CD8-positive, alpha-beta memory T cell (primary cell): ENCODE measurements around the gene ZBTB14. TPM values are rescaled to one million over a fixed set of nuclear protein-coding genes. Genes with fewer than 3 reads are reported as not detected.

Experiments used
- CTCF ChIA-PET: fragments of 350-600 bp; sonication (Branson Sonifier 250); formaldehyde crosslinking; loops from one replicate; lab custom pipeline; 2021; ENCODE audit warnings: antibody characterized with exemption; lab: Charles Lee
- POLR2A ChIA-PET: fragments of 350-600 bp; sonication (Branson Sonifier 250); formaldehyde crosslinking; loops from one replicate; lab custom pipeline; 2021; ENCODE audit warnings: antibody characterized with exemption; lab: Charles Lee
- DNase-seq, 5 donors: peaks; one replicate each; pipeline versions ENCODE4 v3.0.0 to v3.0.0-alpha.2; 2020 to 2022; ENCODE audit warnings: mixed read lengths in 1 of 5
- H3K27ac ChIP-seq: one replicate; pipeline ENCODE4 v1.7.0; 2013; ENCODE audit warnings: low read depth, mild to moderate bottlenecking, low read length, moderate library complexity
- H3K27me3 ChIP-seq: 2 replicates; pipeline ENCODE4 v1.7.0; 2013; ENCODE audit warnings: low read length, mild to moderate bottlenecking; ENCODE audit not compliant: insufficient read depth, poor library complexity, severe bottlenecking
- H3K36me3 ChIP-seq: 2 replicates; pipeline ENCODE4 v1.7.0; 2013; ENCODE audit warnings: mild to moderate bottlenecking, low read length, moderate library complexity; ENCODE audit not compliant: insufficient read depth
- H3K4me1 ChIP-seq: 2 replicates; pipeline ENCODE4 v1.7.0; 2013; ENCODE audit warnings: mild to moderate bottlenecking, low read length, moderate library complexity; ENCODE audit not compliant: insufficient read depth
- H3K4me3 ChIP-seq: 2 replicates; pipeline ENCODE4 v1.7.0; 2013; ENCODE audit warnings: mild to moderate bottlenecking, low read length
- H3K9me3 ChIP-seq: 2 replicates; pipeline ENCODE4 v1.7.0; 2013; ENCODE audit warnings: mild to moderate bottlenecking, low read length
- H3K27ac Mint-ChIP-seq, 8 donors: one replicate each; pipeline ENCODE4 v1.8.0; 2020 to 2021; ENCODE audit warnings: mixed read lengths in 8 of 8, mild to moderate bottlenecking in 6 of 8, inconsistent platforms in 3 of 8, moderate library complexity in 3 of 8
- H3K27me3 Mint-ChIP-seq, 2 donors: one replicate each; pipeline ENCODE4 v1.8.0; 2020 to 2021; ENCODE audit warnings: mixed read lengths in 2 of 2, mild to moderate bottlenecking in 1 of 2, moderate library complexity in 1 of 2
- H3K36me3 Mint-ChIP-seq, 3 donors: one replicate each; pipeline ENCODE4 v1.8.0; 2020 to 2021; ENCODE audit warnings: mixed read lengths in 3 of 3, inconsistent platforms in 1 of 3, mild to moderate bottlenecking in 1 of 3
- H3K4me1 Mint-ChIP-seq, 3 donors: one replicate each; pipeline ENCODE4 v1.8.0; 2020 to 2021; ENCODE audit warnings: mixed read lengths in 3 of 3, inconsistent platforms in 1 of 3, mild to moderate bottlenecking in 1 of 3
- H3K4me3 Mint-ChIP-seq, 7 donors: one replicate each; pipeline ENCODE4 v1.8.0; 2020 to 2021; ENCODE audit warnings: mixed read lengths in 7 of 7, mild to moderate bottlenecking in 6 of 7, moderate library complexity in 4 of 7, inconsistent platforms in 2 of 7
- H3K9me3 Mint-ChIP-seq, 5 donors: one replicate each; pipeline ENCODE4 v1.8.0; 2020 to 2022; ENCODE audit warnings: mixed read lengths in 5 of 5, mild to moderate bottlenecking in 3 of 5, moderate library complexity in 2 of 5, inconsistent platforms in 1 of 5
- polyA plus RNA-seq: library from polyadenylated mRNA; unstranded; fragments of 300-500 nt; fragmentation: Illumina TruSeq; gene quantifications from one replicate; pipeline ENCODE4 v1.2.3, GENCODE V29; 2021
- total RNA-seq, 2 experiments: library from RNA; stranded (reverse); gene quantifications; one replicate each; pipeline ENCODE4 v1.2.3, GENCODE V29; 2021

Gene ZBTB14
- total and polyA plus RNA-seq, 3 experiments from 2014 or later: 14.8 to 22.2 (median 21.1) TPM

GRCh38 chr18:5286525-5286924 is 9.0 kb downstream of the ZBTB14 start:
- H3K27ac Mint-ChIP-seq: peak overlapping the region in 2 of 8 donors; percentile 3 to 63
- ChIA-PET CTCF (no interaction called here), POLR2A (no interaction called here)
- peaks cover 28 to 58% (median 45%) of the 10 kb centered on the region in 3 donors for H3K4me1 Mint-ChIP-seq
- no peaks in the 10 kb centered on the region for H3K27me3 ChIP-seq
- H3K36me3 Mint-ChIP-seq: peaks cover 8 to 27% (median 11%) of the 10 kb centered on the region in 3 donors
- H3K4me1 ChIP-seq: peaks cover 8% of the 10 kb centered on the region
- DNase-seq: no peak
- no peaks in the 10 kb centered on the region for H3K9me3 ChIP-seq
- no peaks in the 10 kb centered on the region for H3K9me3 Mint-ChIP-seq
- H3K4me3 ChIP-seq: no peak overlapping the region
- no peak overlapping the region for H3K4me3 Mint-ChIP-seq
- no peaks in the 10 kb centered on the region for H3K27me3 Mint-ChIP-seq
- H3K27ac ChIP-seq: no peak overlapping the region
- peaks cover 11% of the 10 kb centered on the region for H3K36me3 ChIP-seq

GRCh38 chr18:5285326-5285725 is 10.2 kb downstream of the ZBTB14 start:
- ChIA-PET CTCF (interaction anchor here (1.0 kb wide), 1 partner anchor 48 kb away, joined by 5 read pairs; no protein-coding TSS in a partner anchor), POLR2A (no interaction called here)
- H3K4me3 ChIP-seq: no peak overlapping the region
- H3K27ac Mint-ChIP-seq: peak overlapping the region in 1 of 8 donors; percentile 9
- peaks cover 0 to 5% (median 2%) of the 10 kb centered on the region in 5 donors for H3K9me3 Mint-ChIP-seq
- H3K27me3 ChIP-seq: no peaks in the 10 kb centered on the region
- no peaks in the 10 kb centered on the region for H3K9me3 ChIP-seq
- no peaks in the 10 kb centered on the region for H3K27me3 Mint-ChIP-seq
- H3K36me3 ChIP-seq: no peaks in the 10 kb centered on the region
- H3K36me3 Mint-ChIP-seq: peaks cover 5 to 15% (median 5%) of the 10 kb centered on the region in 3 donors
- H3K4me3 Mint-ChIP-seq: no peak overlapping the region
- peaks cover 8% of the 10 kb centered on the region for H3K4me1 ChIP-seq
- no peak overlapping the region for H3K27ac ChIP-seq
- H3K4me1 Mint-ChIP-seq: peaks cover 27 to 50% (median 42%) of the 10 kb centered on the region in 3 donors
- DNase-seq: no peak

- peak overlapping the region in 1 of 8 donors; percentile 9 for H3K27ac Mint-ChIP-seq
- no peak for DNase-seq
- Histone ChIP-seq H3K27ac (no peak overlapping the region), H3K36me3 (no peaks in the 10 kb centered on the region), H3K4me3 (no peak overlapping the region), H3K4me1 (peaks cover 8% of the 10 kb centered on the region), H3K27me3 (no peaks in the 10 kb centered on the region), H3K9me3 (no peaks in the 10 kb centered on the region)
- H3K27me3 Mint-ChIP-seq: no peaks in the 10 kb centered on the region
- peaks cover 0 to 5% (median 2%) of the 10 kb centered on the region in 5 donors for H3K9me3 Mint-ChIP-seq
- H3K36me3 Mint-ChIP-seq: peaks cover 5 to 10% (median 5%) of the 10 kb centered on the region in 3 donors
- H3K4me3 Mint-ChIP-seq: no peak overlapping the region
- ChIA-PET CTCF (interaction anchor here (1.0 kb wide), 1 partner anchor 47 kb away, joined by 5 read pairs; no protein-coding TSS in a partner anchor), POLR2A (no interaction called here)
- H3K4me1 Mint-ChIP-seq: peaks cover 27 to 45% (median 42%) of the 10 kb centered on the region in 3 donors
Observed at GRCh38 chr18:5284808-5285207, 10.7 kb downstream of the ZBTB14 start.

GRCh38 chr18:5282770-5283169 is 12.8 kb downstream of the ZBTB14 start:
- ChIA-PET POLR2A (interaction anchor here (1.1 kb wide), 1 partner anchor 14 kb away, joined by 3 read pairs; no protein-coding TSS in a partner anchor), CTCF (interaction anchor here (1.1 to 1.9 kb wide), 2 partner anchors 11 to 45 kb away, joined by 4 to 6 read pairs; no protein-coding TSS in a partner anchor)
- Histone ChIP-seq H3K27ac (no peak overlapping the region), H3K36me3 (no peaks in the 10 kb centered on the region), H3K27me3 (no peaks in the 10 kb centered on the region), H3K4me1 (peaks cover 8% of the 10 kb centered on the region), H3K9me3 (no peaks in the 10 kb centered on the region), H3K4me3 (no peak overlapping the region)
- DNase-seq: no peak
- peaks cover 19 to 31% (median 30%) of the 10 kb centered on the region in 3 donors for H3K4me1 Mint-ChIP-seq
- H3K27me3 Mint-ChIP-seq: peaks cover 0 to 4% of the 10 kb centered on the region in 2 donors
- H3K36me3 Mint-ChIP-seq: peaks cover 0 to 13% (median 4%) of the 10 kb centered on the region in 3 donors
- H3K4me3 Mint-ChIP-seq: no peak overlapping the region
- peak overlapping the region in 3 of 8 donors; percentile 13 to 41 (median 37) for H3K27ac Mint-ChIP-seq
- peaks cover 0 to 13% (median 5%) of the 10 kb centered on the region in 5 donors for H3K9me3 Mint-ChIP-seq

- H3K27ac Mint-ChIP-seq: no peak overlapping the region
- no peak for DNase-seq
Observed at GRCh38 chr18:5276947-5277346, 18.6 kb downstream of the ZBTB14 start.

GRCh38 chr18:5275872-5276271 is 19.7 kb downstream of the ZBTB14 start:
- DNase-seq: no peak
- Histone ChIP-seq H3K4me1 (no peaks in the 10 kb centered on the region), H3K9me3 (no peaks in the 10 kb centered on the region), H3K27ac (no peak overlapping the region), H3K4me3 (no peak overlapping the region), H3K36me3 (no peaks in the 10 kb centered on the region), H3K27me3 (no peaks in the 10 kb centered on the region)
- Mint-ChIP-seq H3K27ac (no peak overlapping the region), H3K9me3 (peaks cover 4 to 21% (median 14%) of the 10 kb centered on the region in 5 donors), H3K4me1 (no peaks in the 10 kb centered on the region), H3K27me3 (peaks cover 0 to 28% of the 10 kb centered on the region in 2 donors), H3K4me3 (no peak overlapping the region), H3K36me3 (peaks cover 0 to 28% (median 0%) of the 10 kb centered on the region in 3 donors)
- ChIA-PET POLR2A (no interaction called here), CTCF (no interaction called here)

More at GRCh38 chr18:5276947-5277346, 18.6 kb downstream of the ZBTB14 start:
- Mint-ChIP-seq H3K27me3 (peaks cover 0 to 22% of the 10 kb centered on the region in 2 donors), H3K4me1 (no peaks in the 10 kb centered on the region), H3K36me3 (peaks cover 0 to 23% (median 0%) of the 10 kb centered on the region in 3 donors), H3K9me3 (peaks cover 2 to 16% (median 10%) of the 10 kb centered on the region in 5 donors), H3K4me3 (no peak overlapping the region)
- Histone ChIP-seq H3K36me3 (no peaks in the 10 kb centered on the region), H3K27ac (no peak overlapping the region), H3K27me3 (no peaks in the 10 kb centered on the region), H3K4me3 (no peak overlapping the region), H3K4me1 (no peaks in the 10 kb centered on the region), H3K9me3 (no peaks in the 10 kb centered on the region)
- CTCF ChIA-PET: no interaction called here
- POLR2A ChIA-PET: no interaction called here

- ChIA-PET CTCF (no interaction called here), POLR2A (no interaction called here)
- H3K4me1 ChIP-seq: no peaks in the 10 kb centered on the region
- no peak overlapping the region for H3K27ac Mint-ChIP-seq
- H3K9me3 ChIP-seq: no peaks in the 10 kb centered on the region
- no peak for DNase-seq
- H3K27me3 Mint-ChIP-seq: peaks cover 2 to 55% of the 10 kb centered on the region in 2 donors
- H3K4me3 Mint-ChIP-seq: no peak overlapping the region
- no peaks in the 10 kb centered on the region for H3K27me3 ChIP-seq
- no peaks in the 10 kb centered on the region for H3K36me3 ChIP-seq
- H3K4me3 ChIP-seq: no peak overlapping the region
- no peaks in the 10 kb centered on the region for H3K4me1 Mint-ChIP-seq
- peaks cover 14 to 35% (median 33%) of the 10 kb centered on the region in 5 donors for H3K9me3 Mint-ChIP-seq
- H3K27ac ChIP-seq: no peak overlapping the region
- peaks cover 0 to 37% (median 0%) of the 10 kb centered on the region in 3 donors for H3K36me3 Mint-ChIP-seq
Observed at GRCh38 chr18:5268874-5269273, 26.7 kb downstream of the ZBTB14 start.

- Histone ChIP-seq H3K9me3 (no peaks in the 10 kb centered on the region), H3K36me3 (no peaks in the 10 kb centered on the region), H3K4me3 (no peak overlapping the region), H3K4me1 (no peaks in the 10 kb centered on the region), H3K27ac (no peak overlapping the region), H3K27me3 (no peaks in the 10 kb centered on the region)
- no peak for DNase-seq
- no peaks in the 10 kb centered on the region for H3K4me1 Mint-ChIP-seq
- CTCF ChIA-PET: no interaction called here
- POLR2A ChIA-PET: no interaction called here
- peaks cover 4 to 58% of the 10 kb centered on the region in 2 donors for H3K27me3 Mint-ChIP-seq
- H3K36me3 Mint-ChIP-seq: peaks cover 0 to 28% (median 0%) of the 10 kb centered on the region in 3 donors
- H3K4me3 Mint-ChIP-seq: no peak overlapping the region
- no peak overlapping the region for H3K27ac Mint-ChIP-seq
- H3K9me3 Mint-ChIP-seq: peaks cover 13 to 45% (median 27%) of the 10 kb centered on the region in 5 donors
Observed at GRCh38 chr18:5266721-5267120, 28.8 kb downstream of the ZBTB14 start.
